HCT116 (cell line): ENCODE data around the gene SMDT1. TPM values are rescaled to one million over a fixed set of nuclear protein-coding genes. Genes with fewer than 3 reads are reported as not detected.

Experiments
- ATAC-seq: fragments of 200-7000 bp; cut with Tn5 transposase; 2 replicates; pipeline ENCODE4 v1.9.1; 2020; ENCODE audit warnings: mild to moderate bottlenecking, moderate library complexity
- BruUV-seq: library from RNA; stranded (reverse); fragments of 400-500 nt; replicated peaks from 2 replicates; lab custom pipeline; 2021; lab: Mats Ljungman, UMichigan
- CTCF ChIA-PET: fragments of 300-600 bp; sonication (Branson Sonifier 250); formaldehyde crosslinking; loops from one replicate; lab custom pipeline; 2021; ENCODE audit warnings: antibody characterized with exemption; lab: Charles Lee
- POLR2A ChIA-PET: fragments of 300-600, 350-600 bp; sonication (Branson Sonifier 250); formaldehyde crosslinking; loops from one replicate; lab custom pipeline; 2021; ENCODE audit warnings: antibody characterized with exemption; lab: Charles Lee
- RAD21 ChIA-PET, 2 experiments: fragments of 300-600 bp; sonication (Branson Sonifier 250); formaldehyde crosslinking; loops; one replicate each; lab custom pipeline; 2023; ENCODE audit warnings: low total read pairs in 2 of 2; ENCODE audit not compliant: uncharacterized antibody in 2 of 2, unreplicated experiment in 2 of 2, low non-redundant PET in 1 of 2; lab: Charles Lee
- DNase-seq: peaks from one replicate; pipeline ENCODE4 v3.0.0-alpha.2; 2010; ENCODE audit warnings: low read depth, low spot score
- H2AFZ ChIP-seq: fragments of 200-600 bp; shearing (Covaris generic), sonication (generic); 2 replicates; pipeline ENCODE4 v1.6.1; 2017; ENCODE audit warnings: low read depth, mixed run types, mixed read lengths, antibody characterized with exemption, low read length; ENCODE audit not compliant: poor library complexity, severe bottlenecking
- H3K27ac ChIP-seq: 2 replicates; pipeline ENCODE4 v1.5.1; 2012; ENCODE audit warnings: low read depth, low read length
- H3K27me3 ChIP-seq: fragments of 200-600 bp; sonication (generic); 2 replicates; pipeline ENCODE4 v1.6.1; 2016; ENCODE audit warnings: mixed run types, low read length, mixed read lengths; ENCODE audit not compliant: insufficient read depth
- H3K36me3 ChIP-seq, 2 experiments: fragments of 200-500 bp in 1 of 2; fragments of 200-600 bp in 1 of 2; sonication (Bioruptor generic) in 1 of 2; sonication (generic) in 1 of 2; 2 replicates each; pipeline versions ENCODE4 v1.5.1 to v1.6.1; 2014 to 2016; ENCODE audit warnings: low read length in 2 of 2, inconsistent platforms in 1 of 2, mixed read lengths in 1 of 2, mixed run types in 1 of 2; ENCODE audit not compliant: insufficient read depth in 2 of 2, control insufficient read depth in 1 of 2
- H3K4me1 ChIP-seq, 2 experiments: fragments of 200-600 bp in 1 of 2; sonication (generic) in 1 of 2; 2 replicates each; pipeline versions ENCODE4 v1.5.1 to v1.6.1; 2012 to 2017; ENCODE audit warnings: low read length in 2 of 2, inconsistent platforms in 1 of 2, mild to moderate bottlenecking in 1 of 2, mixed read lengths in 1 of 2, mixed run types in 1 of 2, moderate library complexity in 1 of 2; ENCODE audit not compliant: insufficient read depth in 2 of 2, control insufficient read depth in 1 of 2
- H3K4me2 ChIP-seq: fragments of 200-600 bp; sonication (generic); 2 replicates; pipeline ENCODE4 v1.6.1; 2017; ENCODE audit warnings: mixed run types, low read length, mixed read lengths
- H3K4me3 ChIP-seq, 2 experiments: fragments of 200-600 bp in 1 of 2; sonication (generic) in 1 of 2; replicated peaks in 1 of 2; 2 replicates each; pipeline ENCODE4 v1.5.1; 2011 to 2016; ENCODE audit warnings: low read length in 2 of 2, control low read depth in 1 of 2, low read depth in 1 of 2, mild to moderate bottlenecking in 1 of 2, mixed read lengths in 1 of 2, mixed run types in 1 of 2
- H3K79me2 ChIP-seq: fragments of 200-600 bp; sonication (generic); 2 replicates; pipeline ENCODE4 v1.6.1; 2017; ENCODE audit warnings: mild to moderate bottlenecking, mixed run types, low read length, moderate library complexity, mixed read lengths; ENCODE audit not compliant: insufficient read depth
- H3K9ac ChIP-seq: fragments of 200-600 bp; sonication (generic); 2 replicates; pipeline ENCODE4 v1.6.1; 2016; ENCODE audit warnings: low read length, mixed read lengths
- H3K9me2 ChIP-seq: fragments of 200-600 bp; sonication (generic), shearing (Covaris generic); 2 replicates; pipeline ENCODE4 v1.6.1; 2017; ENCODE audit warnings: mixed run types, mild to moderate bottlenecking, moderate library complexity; ENCODE audit not compliant: insufficient read depth
- H3K9me3 ChIP-seq, 2 experiments: fragments of 200-500 bp in 1 of 2; fragments of 200-600 bp in 1 of 2; sonication (Bioruptor generic) in 1 of 2; sonication (generic) in 1 of 2; 2 replicates each; pipeline ENCODE4 v1.6.1; 2014 to 2017; ENCODE audit warnings: low read length in 2 of 2, mixed read lengths in 2 of 2, inconsistent platforms in 1 of 2, low read depth in 1 of 2, mild to moderate bottlenecking in 1 of 2, mixed run types in 1 of 2, moderate library complexity in 1 of 2; ENCODE audit not compliant: control insufficient read depth in 1 of 2, insufficient read depth in 1 of 2
- H4K20me1 ChIP-seq: fragments of 200-600 bp; sonication (generic), shearing (Covaris generic); 2 replicates; pipeline ENCODE4 v1.6.1; 2017; ENCODE audit warnings: mixed run types, mild to moderate bottlenecking, moderate library complexity; ENCODE audit not compliant: insufficient read depth
- ATF3 ChIP-seq: IDR thresholded peaks from 2 replicates; pipeline ENCODE4 v1.6.1; 2012
- ELF1 ChIP-seq: IDR thresholded peaks from 2 replicates; pipeline ENCODE4 v1.6.1; 2012; ENCODE audit warnings: low read depth, borderline replicate concordance
- EZH2phosphoT487 ChIP-seq: fragments of 200-600 bp; IDR thresholded peaks from 2 replicates; pipeline ENCODE4 v1.6.1; 2018; ENCODE audit warnings: antibody characterized with exemption, borderline replicate concordance
- FOSL1 ChIP-seq: IDR thresholded peaks from 2 replicates; pipeline ENCODE4 v1.6.1; 2012; ENCODE audit warnings: low read depth
- JUND ChIP-seq: IDR thresholded peaks from 2 replicates; pipeline ENCODE4 v1.6.1; 2012
- MAX ChIP-seq: IDR thresholded peaks from 2 replicates; pipeline ENCODE4 v1.6.1; 2012
- POLR2AphosphoS5 ChIP-seq: IDR thresholded peaks from 2 replicates; pipeline ENCODE4 v1.6.1; 2011; ENCODE audit warnings: mild to moderate bottlenecking, low read depth, low read length, moderate library complexity
- SRF ChIP-seq: IDR thresholded peaks from 2 replicates; pipeline ENCODE4 v1.6.1; 2012; ENCODE audit warnings: low read depth
- TCF7L2 ChIP-seq: IDR thresholded peaks from 2 replicates; pipeline ENCODE4 v1.7.0; 2011; ENCODE audit warnings: borderline replicate concordance, inconsistent platforms; ENCODE audit not compliant: insufficient read depth, insufficient read length; ENCODE audit errors: extremely low read depth
- ZBTB33 ChIP-seq: IDR thresholded peaks from 2 replicates; pipeline ENCODE4 v1.6.1; 2011; ENCODE audit warnings: mild to moderate bottlenecking, low read length, moderate library complexity; ENCODE audit not compliant: insufficient replicate concordance; ENCODE audit errors: extremely low read depth
- ZNF274 ChIP-seq: fragments of 200-500 bp; sonication (Bioruptor generic); IDR thresholded peaks from 2 replicates; pipeline ENCODE4 v1.6.1; 2014; ENCODE audit warnings: mild to moderate bottlenecking, low read depth, low read length, inconsistent platforms
- intact Hi-C: fragments of 100-400 bp; cut with micrococcal nuclease; formaldehyde crosslinking; loops from 2 replicates; pipeline ENCODE4 v1.10.0; 2022
- total RNA-seq: library from RNA; stranded (reverse); gene quantifications from one replicate; pipeline ENCODE4 v1.2.1, GENCODE V29; 2021; ENCODE audit not compliant: unreplicated experiment
- TF ChIP-seq, protein P1 (sequence below), 3 experiments: fragments of 200-600 bp in 1 of 3; sonication (generic) in 1 of 3; IDR thresholded peaks in 2 of 3; conservative IDR thresholded peaks in 1 of 3; 2 replicates each; pipeline ENCODE4 v1.5.1; 2012 to 2017; ENCODE audit warnings: low read depth in 2 of 3, low read length in 2 of 3, antibody characterized with exemption in 1 of 3, borderline replicate concordance in 1 of 3, control low read depth in 1 of 3, mild to moderate bottlenecking in 1 of 3, mixed read lengths in 1 of 3, mixed run types in 1 of 3, moderate library complexity in 1 of 3; ENCODE audit not compliant: insufficient read depth in 1 of 3

The SMDT1 gene
- total RNA-seq, 1 experiment from 2014 or later, result 51.9 TPM

DNA sequence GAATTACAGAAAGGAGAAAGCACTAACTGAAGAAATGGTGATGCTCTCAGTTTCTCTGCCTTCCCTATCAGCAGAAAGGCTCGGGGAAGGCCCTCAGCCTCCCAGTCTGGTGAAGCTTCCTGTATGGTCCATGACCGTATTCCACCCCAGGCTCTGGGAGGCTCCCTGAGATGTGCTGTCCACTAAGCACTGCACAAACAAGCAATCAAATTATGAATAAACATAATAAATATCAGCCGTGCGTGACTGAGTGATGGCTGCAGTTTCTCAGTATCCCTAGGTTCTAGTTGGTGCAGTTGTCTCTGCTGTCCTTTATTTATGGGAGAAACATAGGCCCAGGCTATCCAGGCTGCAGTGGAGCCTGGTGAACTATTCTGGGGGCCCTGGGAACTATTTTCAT lies 3.6 kb downstream of the SMDT1 start:
- intact Hi-C loops, result no loop called here
- no peak for ATAC-seq
- DNase-seq, result no peak
- no peaks in the 10 kb centered on the region for H3K9me2 ChIP-seq
- no peak overlapping the region for H3K27ac ChIP-seq
- H3K4me2 ChIP-seq, result no peak overlapping the region
- no peaks in the 10 kb centered on the region for H4K20me1 ChIP-seq
- no TSS peak for BruUV-seq
- H3K4me1 ChIP-seq, result peaks cover 12 to 19% of the 10 kb centered on the region in 2 experiments
- H3K9ac ChIP-seq, result no peak overlapping the region
- H3K79me2 ChIP-seq, result peaks cover 15% of the 10 kb centered on the region
- ChIA-PET POLR2A (interaction anchor here (0.6 kb wide), 1 partner anchor 162 kb away, joined by 5 read pairs; no protein-coding TSS in a partner anchor), CTCF (no interaction called here), RAD21 (no interaction called here)
- no peaks in the 10 kb centered on the region for H3K27me3 ChIP-seq
- no peak overlapping the region for H3K4me3 ChIP-seq
- no peaks in the 10 kb centered on the region for H3K9me3 ChIP-seq
- TF ChIP-seq EZH2phosphoT487 (no peak), POLR2AphosphoS5 (no peak), MAX (no peak), ZNF274 (no peak), TCF7L2 (no peak), JUND (no peak), FOSL1 (no peak), ZBTB33 (no peak), SRF (no peak), ELF1 (no peak), ATF3 (no peak)
- TF ChIP-seq, protein P1, sequence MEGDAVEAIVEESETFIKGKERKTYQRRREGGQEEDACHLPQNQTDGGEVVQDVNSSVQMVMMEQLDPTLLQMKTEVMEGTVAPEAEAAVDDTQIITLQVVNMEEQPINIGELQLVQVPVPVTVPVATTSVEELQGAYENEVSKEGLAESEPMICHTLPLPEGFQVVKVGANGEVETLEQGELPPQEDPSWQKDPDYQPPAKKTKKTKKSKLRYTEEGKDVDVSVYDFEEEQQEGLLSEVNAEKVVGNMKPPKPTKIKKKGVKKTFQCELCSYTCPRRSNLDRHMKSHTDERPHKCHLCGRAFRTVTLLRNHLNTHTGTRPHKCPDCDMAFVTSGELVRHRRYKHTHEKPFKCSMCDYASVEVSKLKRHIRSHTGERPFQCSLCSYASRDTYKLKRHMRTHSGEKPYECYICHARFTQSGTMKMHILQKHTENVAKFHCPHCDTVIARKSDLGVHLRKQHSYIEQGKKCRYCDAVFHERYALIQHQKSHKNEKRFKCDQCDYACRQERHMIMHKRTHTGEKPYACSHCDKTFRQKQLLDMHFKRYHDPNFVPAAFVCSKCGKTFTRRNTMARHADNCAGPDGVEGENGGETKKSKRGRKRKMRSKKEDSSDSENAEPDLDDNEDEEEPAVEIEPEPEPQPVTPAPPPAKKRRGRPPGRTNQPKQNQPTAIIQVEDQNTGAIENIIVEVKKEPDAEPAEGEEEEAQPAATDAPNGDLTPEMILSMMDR (IDR thresholded peaks at IDR 0.05 in 2 of 3, conservative IDR thresholded peaks at IDR 0.05 in 1 of 3; ENCODE audit: borderline replicate concordance in 1 of 3, insufficient read depth in 1 of 3, low read depth in 2 of 3, low read length in 2 of 3), result no peak
- peaks cover 17 to 27% of the 10 kb centered on the region in 2 experiments; a peak in 3 of 4 replicates for H3K36me3 ChIP-seq
- H2AFZ ChIP-seq, result no peak overlapping the region
